GM18519 (cell line): ENCODE measurements around the gene MILR1.
"Not testable (repeated sequence)": the region's sequence is repeated elsewhere in the genome, so short reads cannot be mapped to it uniquely, and the experiment has no call there.

Experiments used
- ATAC-seq: cut with Tn5 transposase; IDR thresholded peaks from one replicate; pipeline ENCODE4 v1.9.1; 2021; ENCODE audit warnings: mild to moderate bottlenecking, moderate library complexity; ENCODE audit not compliant: unreplicated experiment, low FRiP score

Gene MILR1

DNA sequence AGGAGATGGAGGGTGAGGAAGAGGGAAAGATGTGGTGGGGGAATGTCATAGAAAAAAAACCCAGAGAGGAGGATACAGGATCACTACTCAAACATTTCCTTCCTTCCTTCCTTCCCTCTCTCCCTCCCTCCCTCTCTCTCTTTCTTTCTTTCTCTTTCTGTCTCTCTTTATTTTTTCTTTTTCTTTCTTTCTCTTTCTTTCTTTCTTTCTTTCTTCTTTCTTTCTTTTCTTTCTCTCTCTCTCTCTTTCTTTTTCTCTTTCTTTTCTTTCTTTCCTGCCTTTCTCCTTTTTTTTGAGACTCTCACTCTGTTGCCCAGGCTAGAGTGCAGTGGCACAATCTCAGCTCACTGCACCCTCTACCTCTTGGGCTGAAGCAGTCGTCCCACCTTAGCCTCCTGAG lies 17.9 kb downstream of the MILR1 start:
- ATAC-seq = not testable (repeated sequence)

DNA sequence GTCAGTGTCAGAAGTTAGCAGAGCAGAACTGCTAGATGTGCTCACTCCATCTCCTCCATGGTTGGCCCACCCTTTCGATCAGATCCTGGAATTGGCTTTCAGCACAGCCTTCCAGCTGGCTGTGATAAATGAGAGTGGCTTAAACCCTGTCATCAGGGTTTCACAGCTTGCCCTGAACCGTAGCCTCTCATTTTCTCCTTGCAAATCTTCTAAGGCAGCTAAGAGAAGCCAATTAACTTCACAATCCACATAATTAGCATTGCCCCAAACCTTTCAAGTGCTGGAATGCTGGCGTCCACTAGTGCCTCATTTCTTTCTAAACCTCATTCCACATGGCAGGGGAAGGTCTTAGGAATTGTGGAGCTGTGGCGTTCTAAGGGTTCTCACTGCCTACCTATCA lies 21.7 kb downstream of the MILR1 start:
- ATAC-seq = no peak

DNA sequence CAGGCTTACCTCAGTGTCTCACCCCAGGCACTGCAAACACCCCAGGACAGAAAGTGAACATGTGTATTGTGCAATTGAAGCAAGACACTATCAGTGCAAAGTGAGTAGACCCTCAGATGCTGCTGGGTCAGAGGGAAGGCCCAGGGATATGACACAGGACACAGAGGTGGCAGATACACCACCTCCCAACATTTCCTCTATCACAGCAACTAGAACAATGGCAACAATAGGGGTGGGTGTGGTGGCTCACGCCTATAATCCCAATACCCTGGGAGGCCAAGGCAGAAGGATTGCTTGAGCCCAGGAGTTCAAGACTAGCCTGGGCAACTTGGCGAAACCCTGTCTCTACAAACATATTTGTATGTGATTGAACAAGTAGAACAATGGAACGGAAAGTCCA lies 22.5 kb downstream of the MILR1 start:
- ATAC-seq = no peak

DNA sequence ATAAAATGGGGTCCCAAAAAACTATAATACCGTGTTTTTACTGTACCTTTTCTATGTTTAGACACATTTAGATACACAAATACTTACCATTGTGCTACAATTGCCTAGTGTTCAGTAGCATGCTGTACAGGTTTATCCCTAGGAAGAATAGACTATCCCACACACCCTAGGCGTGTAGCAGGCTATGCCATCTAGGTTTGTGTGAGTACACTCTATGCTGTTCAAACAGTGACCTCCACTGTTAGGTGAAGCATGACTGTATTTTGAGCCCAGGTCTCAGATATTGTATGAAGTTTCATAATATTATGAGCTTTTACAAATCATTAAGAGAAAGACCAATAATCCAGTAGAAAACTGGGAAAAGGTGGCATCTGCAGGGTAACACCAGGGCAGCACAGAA lies 23.6 kb downstream of the MILR1 start:
- no peak for ATAC-seq

DNA sequence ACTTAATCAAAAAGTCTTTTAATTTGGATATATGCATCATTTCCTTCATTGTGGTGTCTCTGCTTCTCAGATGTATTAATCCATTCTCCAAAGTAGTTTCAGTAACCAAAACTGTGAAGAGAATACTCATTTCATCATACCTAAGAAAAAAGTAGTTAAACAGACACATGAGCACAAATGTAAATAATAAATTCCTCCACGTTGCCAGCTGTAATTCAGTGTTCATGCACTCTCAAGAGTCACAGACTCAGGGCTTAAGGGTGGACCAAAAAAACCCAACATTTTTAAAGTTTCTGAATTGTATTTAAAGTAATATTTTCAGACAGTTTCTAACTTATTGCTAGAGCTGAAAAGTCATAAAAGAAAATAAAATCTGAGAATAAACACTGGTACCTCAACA lies 28.9 kb downstream of the MILR1 start:
- no peak for ATAC-seq

DNA sequence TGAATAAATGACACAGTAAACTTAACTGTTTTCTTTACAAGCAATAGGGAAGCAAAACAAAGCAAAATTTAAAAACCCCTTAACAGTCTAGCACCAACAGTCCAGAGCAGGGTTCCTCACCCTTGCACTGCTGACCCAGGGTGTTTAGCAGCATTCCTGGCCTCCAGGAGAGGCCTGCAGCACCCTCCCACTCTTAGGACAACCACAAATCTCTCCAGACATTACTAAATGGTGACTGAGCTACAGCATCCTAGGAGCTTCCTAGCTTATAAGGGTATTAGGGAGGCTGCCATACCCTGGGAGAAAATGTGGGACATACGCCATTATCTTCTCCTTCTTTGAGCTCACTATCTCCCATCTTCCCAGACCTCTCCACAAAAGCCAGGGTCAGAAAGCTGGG lies 32.0 kb downstream of the MILR1 start:
- ATAC-seq = no peak

DNA sequence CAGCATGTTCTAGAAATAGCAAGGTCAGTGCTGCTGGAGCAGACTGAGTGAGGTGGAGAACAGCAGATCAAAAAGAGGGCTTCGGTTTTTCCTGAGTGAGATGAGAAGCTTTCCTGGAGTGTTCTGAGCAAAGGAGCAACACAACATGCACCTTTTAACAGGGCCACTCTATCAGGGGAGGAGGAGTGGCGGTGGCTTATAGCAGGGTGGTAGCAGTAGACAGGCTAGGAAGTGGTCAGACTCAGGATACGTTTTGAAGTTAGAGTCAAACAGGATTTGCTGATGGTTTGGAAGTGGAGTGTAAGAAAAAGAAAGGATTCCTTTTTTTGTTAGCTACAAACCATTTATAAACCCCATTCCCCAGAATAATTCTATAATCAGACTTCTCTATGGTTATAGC lies 35.5 kb downstream of the MILR1 start:
- ATAC-seq = no peak

DNA sequence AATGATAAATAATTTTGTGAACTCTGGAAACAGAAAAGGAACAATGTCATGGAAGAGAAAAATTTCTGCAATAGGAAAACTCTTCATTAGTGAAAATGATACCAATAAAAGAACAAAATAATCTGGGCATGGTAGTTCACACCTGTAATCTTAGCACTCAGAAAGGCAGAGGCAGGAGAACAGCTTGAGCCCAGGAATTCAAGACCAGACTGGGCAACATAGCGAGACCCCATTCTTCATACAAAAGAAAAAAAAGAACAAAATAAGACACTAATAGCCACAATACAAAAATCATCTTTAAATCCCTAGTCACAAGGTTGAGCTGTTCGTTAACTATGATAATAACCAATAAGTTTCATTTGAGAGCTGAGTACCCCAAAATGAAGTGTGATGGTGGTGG lies 39.4 kb downstream of the MILR1 start:
- no peak for ATAC-seq

DNA sequence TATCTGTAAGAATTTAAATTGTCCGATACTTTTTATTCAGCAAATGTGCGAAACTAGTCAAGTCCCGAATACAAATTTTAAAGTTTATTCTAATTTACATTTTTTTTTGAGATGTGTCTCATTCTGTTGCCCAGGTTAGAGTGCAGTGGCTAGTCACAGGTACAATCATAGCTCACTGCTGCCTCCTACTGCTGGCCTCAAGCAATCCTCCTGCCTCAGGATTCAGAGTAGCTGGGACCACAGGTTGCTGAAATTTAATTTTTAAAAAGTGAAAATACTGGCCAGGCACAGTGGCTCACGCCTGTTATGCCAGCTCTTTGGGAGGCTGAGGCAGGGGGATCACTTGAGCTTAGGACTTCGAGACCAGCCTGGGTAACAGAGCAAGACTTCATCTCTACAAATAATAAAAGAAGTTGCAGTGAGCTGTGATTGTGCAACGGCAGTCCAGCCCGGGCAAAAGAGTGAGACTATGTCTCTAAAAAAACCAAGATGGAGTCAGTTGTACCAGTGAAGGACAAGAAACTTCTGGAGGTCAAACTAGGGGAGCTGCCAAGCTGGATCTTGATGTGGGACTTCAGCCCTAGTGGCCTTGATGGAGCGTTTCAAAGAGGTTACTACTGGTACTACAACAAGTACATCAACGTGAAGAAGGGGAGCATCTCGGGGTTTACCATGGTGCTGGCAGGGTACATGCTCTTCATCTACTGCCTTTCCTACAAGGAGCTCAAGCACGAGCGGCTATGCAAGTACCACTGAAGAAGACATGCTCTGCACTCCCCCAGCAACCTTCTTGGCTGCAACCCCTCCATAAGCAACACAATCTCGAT lies 42.3 kb downstream of the MILR1 start:
- no peak for ATAC-seq

DNA sequence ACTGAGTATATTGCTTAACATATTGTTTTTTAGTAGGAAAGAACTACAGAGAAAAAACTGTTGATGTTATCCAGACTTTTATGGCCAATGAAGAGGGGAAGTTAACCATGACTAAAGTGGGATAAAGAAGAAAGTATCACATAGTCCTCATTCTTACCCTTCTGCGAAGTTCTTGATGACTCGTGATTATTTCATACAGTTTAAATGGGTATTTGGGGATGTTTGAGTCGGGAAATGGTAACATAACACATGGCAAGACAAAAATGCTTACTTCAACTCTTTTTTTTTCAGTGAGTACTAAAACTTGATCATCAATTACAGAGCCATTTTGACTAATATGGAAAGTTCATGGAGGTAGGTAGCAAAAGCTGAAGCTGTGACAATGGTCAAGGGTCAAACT lies 43.1 kb downstream of the MILR1 start:
- no peak for ATAC-seq

DNA sequence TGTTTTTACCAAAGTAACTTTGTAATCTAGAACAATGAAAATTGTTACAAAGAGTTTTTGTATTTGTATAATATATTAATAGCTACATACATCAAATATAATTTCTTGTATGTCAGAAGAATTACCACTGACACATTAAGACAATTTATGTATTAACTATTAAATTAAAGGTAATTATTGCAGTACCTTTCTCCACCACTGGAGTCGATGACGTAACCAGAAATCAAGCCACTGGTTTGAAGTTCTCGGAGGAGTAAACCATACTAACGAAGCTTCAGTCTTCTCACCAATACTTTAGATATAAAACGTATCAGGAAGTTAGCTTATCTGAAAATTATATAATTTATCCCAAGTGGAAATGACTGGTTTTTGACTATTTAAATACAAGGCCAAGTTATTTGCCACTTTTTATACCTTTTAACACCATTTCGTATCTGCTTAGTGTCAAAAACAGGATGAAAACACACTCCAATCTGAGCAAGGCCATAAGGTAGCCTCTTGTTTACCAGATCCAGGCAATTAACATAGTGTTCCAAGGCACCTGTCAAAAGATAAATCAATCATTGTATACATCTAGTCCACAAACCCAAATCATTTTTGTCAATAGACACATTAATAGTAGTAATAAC lies 43.7 kb downstream of the MILR1 start:
- no peak for ATAC-seq

DNA sequence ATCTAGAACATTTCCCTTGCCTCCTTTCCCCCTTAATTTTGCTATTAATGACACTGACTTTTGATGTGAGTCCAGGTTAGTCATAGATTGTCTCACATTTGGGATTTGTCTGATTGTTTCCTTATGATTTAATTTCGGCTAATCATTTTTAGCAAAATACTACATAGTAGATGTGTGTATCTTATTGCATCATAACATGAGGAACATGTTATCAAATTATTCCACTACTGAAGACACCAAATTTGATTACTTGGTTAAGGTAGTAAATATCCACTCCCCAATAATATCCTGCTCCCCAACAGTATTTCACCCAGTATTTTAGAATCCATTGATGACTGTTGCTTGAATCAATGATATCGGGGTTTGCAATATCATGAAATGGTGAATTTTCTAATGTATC lies 45.2 kb downstream of the MILR1 start:
- no peak for ATAC-seq

DNA sequence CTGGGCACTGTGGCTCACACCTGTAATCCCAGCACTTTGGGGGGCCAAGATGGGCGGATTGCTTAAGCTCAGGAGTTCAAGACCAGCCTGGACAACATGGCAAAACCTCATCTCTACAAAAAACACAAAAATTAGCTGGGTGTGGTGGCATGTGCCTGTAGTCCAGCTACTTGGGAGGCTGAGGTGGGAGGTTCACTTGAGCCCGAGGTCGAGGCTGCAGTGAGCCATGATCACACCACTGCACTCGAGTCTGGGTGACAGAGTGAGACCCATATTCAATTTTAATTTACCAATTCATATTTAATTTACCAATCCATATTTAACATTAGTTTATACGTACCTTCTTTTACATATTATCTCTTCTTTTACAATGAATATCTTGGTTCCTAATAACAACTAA lies 46.4 kb downstream of the MILR1 start:
- not testable (repeated sequence) for ATAC-seq

DNA sequence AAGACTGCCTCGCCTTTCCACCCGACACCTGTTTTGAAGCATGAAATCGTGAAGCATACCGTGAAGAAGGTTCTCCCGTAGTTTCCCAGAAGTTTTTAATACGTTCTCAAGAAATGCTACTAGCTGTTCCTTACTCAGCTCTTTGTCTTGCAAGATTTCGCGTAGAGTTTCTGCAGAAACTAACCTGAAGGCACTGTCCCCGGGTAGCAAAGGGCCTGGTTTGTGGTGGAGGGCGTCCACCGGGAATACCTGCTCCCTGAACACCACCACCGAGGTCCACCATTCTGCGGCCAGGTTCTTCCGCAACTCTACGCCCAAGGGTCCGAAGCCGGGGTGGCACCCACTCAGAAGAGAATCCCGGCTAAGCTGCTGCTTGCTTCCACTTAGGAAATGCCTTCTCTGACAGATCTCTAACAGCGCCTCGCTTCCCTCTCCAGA lies 47.5 kb downstream of the MILR1 start:
- no peak for ATAC-seq

DNA sequence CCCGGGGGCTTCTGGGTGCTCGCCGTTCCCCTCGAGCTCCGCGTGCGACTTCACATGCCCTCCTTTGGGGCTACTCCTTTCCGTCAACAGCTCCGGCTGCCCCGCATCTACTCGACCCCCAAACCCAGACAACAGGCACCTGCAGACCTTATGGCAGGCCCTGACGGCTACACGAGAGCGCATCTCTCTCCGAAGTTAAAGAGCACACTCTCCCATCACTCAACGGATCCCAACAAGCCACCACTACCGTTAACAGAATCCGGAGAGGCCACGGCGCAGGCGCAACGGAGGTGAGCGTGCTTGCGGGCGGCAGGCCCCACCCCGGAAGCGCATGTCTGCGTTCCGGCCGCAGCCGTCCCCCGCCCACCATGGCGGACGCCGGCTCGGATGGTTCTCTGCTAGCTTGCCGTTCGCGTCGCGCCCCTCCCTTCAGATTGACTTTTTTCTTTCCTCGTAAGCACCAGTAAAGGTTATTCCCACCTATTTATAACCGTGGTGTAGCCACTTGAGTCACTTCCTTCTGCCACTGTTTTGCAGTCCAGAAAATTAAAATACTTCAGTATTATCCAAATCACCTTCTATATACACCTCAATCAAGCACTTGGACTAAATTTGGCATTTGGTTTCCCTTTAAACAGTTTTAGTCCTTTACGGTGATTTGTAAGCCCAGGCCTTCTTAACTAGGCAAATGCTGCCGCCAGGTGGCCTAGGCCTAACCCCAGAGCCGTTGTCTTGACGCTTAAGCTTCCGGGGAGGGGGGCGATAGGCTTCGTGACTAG lies 48.1 kb downstream of the MILR1 start, which contains the start of gene POLG2:
TSS of gene POLG2 (minus strand) at position 269 of the 779 bp plus-strand sequence. CDS start at position 183, 86 bp downstream.
- ATAC-seq = no peak

DNA sequence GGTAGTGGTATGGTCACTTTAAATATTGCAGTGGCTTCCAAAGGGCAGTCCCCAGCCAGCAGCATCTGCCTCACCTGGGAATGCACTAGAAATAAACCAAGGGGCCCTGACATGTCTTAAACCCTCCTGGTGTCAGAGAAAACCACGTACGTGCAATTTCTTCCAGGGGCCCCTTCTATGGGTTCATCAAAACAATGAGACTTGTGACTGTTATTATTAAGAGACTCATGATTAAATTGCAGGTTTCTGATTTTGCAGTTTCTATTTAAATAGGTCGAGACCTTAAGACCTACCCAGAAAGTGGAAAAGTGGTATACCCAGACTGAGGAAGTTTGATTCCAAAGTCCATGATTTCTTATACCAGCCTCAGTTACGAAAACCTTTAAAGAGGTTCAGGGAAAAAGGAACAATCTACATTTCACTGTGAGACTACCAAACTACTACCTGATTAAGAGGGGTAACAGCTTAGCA lies 48.7 kb downstream of the MILR1 start:
- no peak for ATAC-seq

DNA sequence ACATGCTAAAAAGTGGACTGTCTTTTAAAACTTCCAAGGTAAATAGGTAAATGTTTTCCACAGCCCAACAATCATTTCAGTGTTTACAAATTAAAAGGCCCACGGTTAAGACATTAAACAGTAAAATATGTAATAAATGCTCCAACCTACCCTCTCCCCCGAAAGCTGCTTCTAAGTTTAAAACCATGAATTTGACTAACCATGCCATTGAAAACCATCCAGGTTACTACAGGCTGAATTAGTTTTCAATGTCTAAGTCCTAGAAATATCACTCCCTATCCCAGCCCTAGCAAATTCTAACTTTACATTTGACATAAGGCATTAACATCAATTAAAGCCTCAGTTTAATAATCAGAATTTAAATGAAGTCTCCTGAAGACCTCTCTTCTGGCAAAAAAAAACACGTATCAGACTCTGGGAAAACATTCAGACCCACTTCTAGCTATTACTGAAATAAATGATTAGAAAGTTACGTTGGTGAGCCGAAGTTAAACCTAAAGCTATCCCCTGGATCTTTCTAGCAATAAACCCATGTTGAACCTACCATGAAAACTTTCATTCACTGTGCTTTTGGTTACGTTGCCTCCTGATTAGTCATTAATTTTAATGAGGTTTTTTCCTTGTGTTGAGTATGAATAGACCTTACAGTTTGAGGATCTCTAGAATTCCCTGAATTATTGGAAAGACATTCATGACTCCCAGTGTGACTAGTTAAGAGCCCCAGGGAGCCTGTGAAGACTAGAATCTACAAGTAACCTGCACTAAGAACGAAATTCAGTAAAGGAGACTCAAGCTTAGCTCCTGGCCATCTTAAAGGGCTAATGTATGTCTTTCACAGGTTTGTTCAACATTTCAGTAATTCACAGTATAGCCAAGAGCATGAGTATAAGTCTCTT lies 49.6 kb downstream of the MILR1 start:
- no peak for ATAC-seq

DNA sequence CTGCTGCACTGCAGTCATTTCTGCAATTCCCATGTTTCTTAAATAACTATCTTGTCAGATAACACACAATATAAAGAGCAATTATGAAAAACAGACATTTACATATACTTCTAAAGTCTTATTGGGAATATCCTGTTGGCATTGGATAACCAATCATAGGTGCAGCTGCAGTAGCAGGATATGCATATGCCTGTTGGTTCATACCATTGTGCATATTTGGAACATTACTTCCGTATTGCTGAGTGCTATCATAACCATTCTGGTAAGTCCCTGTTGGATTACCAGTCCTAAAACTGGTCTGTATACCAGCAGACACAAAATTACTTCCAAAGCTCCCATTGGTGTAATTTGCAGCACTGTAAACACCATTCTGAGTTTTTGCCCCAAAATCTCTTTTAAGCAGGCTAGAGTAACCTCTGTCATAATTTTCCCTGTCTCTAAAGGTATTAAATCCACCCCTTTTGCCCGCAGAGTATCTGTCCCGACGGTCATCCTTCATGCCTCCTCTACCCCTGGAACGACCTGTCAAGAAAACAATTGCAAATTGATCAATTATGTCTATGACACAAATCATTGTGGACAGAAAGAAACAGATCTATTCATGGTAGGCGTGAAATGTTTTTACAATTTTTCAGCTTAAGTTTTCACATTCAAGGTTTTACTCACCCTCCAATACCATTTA lies 51.0 kb downstream of the MILR1 start:
- ATAC-seq = no peak

DNA sequence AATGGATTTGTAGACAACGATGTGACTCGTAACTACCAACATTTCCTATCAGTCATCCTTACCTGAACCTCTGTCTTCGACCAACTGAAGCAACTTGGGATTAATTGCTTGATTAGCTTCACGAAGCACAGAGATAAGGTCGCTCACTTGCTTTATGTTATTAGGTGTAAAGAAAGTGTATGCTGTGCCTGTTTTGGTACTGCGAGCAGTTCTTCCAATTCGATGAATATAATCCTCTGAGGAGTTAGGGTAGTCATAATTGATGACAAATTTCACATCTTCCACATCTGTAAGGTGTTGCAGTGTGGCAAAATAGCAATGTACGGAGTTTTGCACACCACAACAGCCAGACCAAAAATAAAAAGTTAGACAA lies 51.6 kb downstream of the MILR1 start:
- ATAC-seq = no peak
